Stimulated activated naive B cell treated with anti-CD40 and anti-IgM and Interleukin-4, amounts not matched to agents 10 μg/mL and 1 μg/mL and 100 μg/mL, for 72 hours (primary cell): ENCODE data around the gene LHFPL3.

Source experiments
- ATAC-seq, 2 donors: fragments of 150-1000 bp; cut with Tn5 transposase; replicated peaks; 2 replicates each; pipeline ENCODE4 v1.10.0; 2021; ENCODE audit warnings: moderate library complexity in 1 of 2
- DNase-seq: peaks from one replicate; pipeline ENCODE4 v3.0.0; 2021
- H3K27ac Mint-ChIP-seq: one replicate; pipeline ENCODE4 v1.8.0; 2022; ENCODE audit warnings: mild to moderate bottlenecking, mixed read lengths
- H3K27me3 Mint-ChIP-seq, 2 donors: one replicate each; pipeline ENCODE4 v1.8.0; 2022; ENCODE audit warnings: mixed read lengths in 2 of 2
- H3K36me3 Mint-ChIP-seq, 2 donors: one replicate each; pipeline ENCODE4 v1.8.0; 2022; ENCODE audit warnings: mixed read lengths in 2 of 2, mild to moderate bottlenecking in 1 of 2
- H3K4me1 Mint-ChIP-seq, 2 donors: one replicate each; pipeline ENCODE4 v1.8.0; 2022; ENCODE audit warnings: mixed read lengths in 2 of 2, mild to moderate bottlenecking in 1 of 2
- H3K4me3 Mint-ChIP-seq, 2 donors: one replicate each; pipeline ENCODE4 v1.8.0; 2022; ENCODE audit warnings: mild to moderate bottlenecking in 2 of 2, mixed read lengths in 2 of 2, moderate library complexity in 1 of 2
- H3K9me3 Mint-ChIP-seq, 2 donors: one replicate each; pipeline ENCODE4 v1.8.0; 2022; ENCODE audit warnings: mixed read lengths in 2 of 2, mild to moderate bottlenecking in 1 of 2

LHFPL3 gene

GRCh38 chr7:104862719-104863118 is 534.3 kb downstream of the LHFPL3 start:
- Mint-ChIP-seq H3K27ac (no peak overlapping the region), H3K9me3 (peaks cover 3 to 4% of the 10 kb centered on the region in 2 donors), H3K4me1 (peaks cover 9 to 10% of the 10 kb centered on the region in 2 donors), H3K4me3 (no peak overlapping the region), H3K27me3 (peaks cover 29 to 30% of the 10 kb centered on the region in 2 donors), H3K36me3 (peaks cover 0 to 9% of the 10 kb centered on the region in 2 donors)
- no peak for DNase-seq
- ATAC-seq: no peak

- Mint-ChIP-seq H3K4me1 (no peaks in the 10 kb centered on the region), H3K27ac (no peak overlapping the region), H3K4me3 (no peak overlapping the region), H3K9me3 (no peaks in the 10 kb centered on the region), H3K27me3 (peaks cover 5 to 7% of the 10 kb centered on the region in 2 donors), H3K36me3 (no peaks in the 10 kb centered on the region)
- ATAC-seq: no peak
- no peak for DNase-seq
Measured at GRCh38 chr7:104873401-104873800, 545.0 kb downstream of the LHFPL3 start.

GRCh38 chr7:104878577-104878976 is 550.2 kb downstream of the LHFPL3 start:
- Mint-ChIP-seq H3K9me3 (peaks cover 0 to 2% of the 10 kb centered on the region in 2 donors), H3K27ac (no peak overlapping the region), H3K27me3 (peaks cover 3 to 9% of the 10 kb centered on the region in 2 donors), H3K4me3 (no peak overlapping the region), H3K36me3 (no peaks in the 10 kb centered on the region), H3K4me1 (peaks cover 4% of the 10 kb centered on the region in 2 donors)
- ATAC-seq (no peak), DNase-seq (no peak)

GRCh38 chr7:104883248-104883717 is 554.9 kb downstream of the LHFPL3 start:
- peaks cover 0 to 2% of the 10 kb centered on the region in 2 donors for H3K9me3 Mint-ChIP-seq
- peaks cover 8 to 12% of the 10 kb centered on the region in 2 donors for H3K4me1 Mint-ChIP-seq
- H3K36me3 Mint-ChIP-seq: no peaks in the 10 kb centered on the region
- H3K4me3 Mint-ChIP-seq: no peak overlapping the region
- no peak for DNase-seq
- H3K27ac Mint-ChIP-seq: no peak overlapping the region
- H3K27me3 Mint-ChIP-seq: peaks cover 5 to 10% of the 10 kb centered on the region in 2 donors
- ATAC-seq: peak; percentile 11 to 20

GRCh38 chr7:104883718-104884452 is 555.5 kb downstream of the LHFPL3 start:
- Mint-ChIP-seq H3K36me3 (no peaks in the 10 kb centered on the region), H3K27ac (no peak overlapping the region), H3K4me1 (peaks cover 7 to 12% of the 10 kb centered on the region in 2 donors), H3K4me3 (peak overlapping the region in 1 of 2 donors; percentile 22), H3K27me3 (peaks cover 0 to 10% of the 10 kb centered on the region in 2 donors), H3K9me3 (peaks cover 0 to 2% of the 10 kb centered on the region in 2 donors)
- ATAC-seq (peak; percentile 88 to 89), DNase-seq (peak; percentile 47)

GRCh38 chr7:104886651-104887050 is 558.2 kb downstream of the LHFPL3 start:
- Mint-ChIP-seq H3K9me3 (no peaks in the 10 kb centered on the region), H3K36me3 (no peaks in the 10 kb centered on the region), H3K4me3 (no peak overlapping the region), H3K4me1 (peaks cover 7 to 12% of the 10 kb centered on the region in 2 donors), H3K27me3 (peaks cover 0 to 10% of the 10 kb centered on the region in 2 donors), H3K27ac (no peak overlapping the region)
- ATAC-seq: no peak
- DNase-seq: no peak

- ATAC-seq: no peak
- DNase-seq: no peak
- peaks cover 1 to 3% of the 10 kb centered on the region in 2 donors for H3K4me1 Mint-ChIP-seq
- H3K4me3 Mint-ChIP-seq: no peak overlapping the region
- H3K9me3 Mint-ChIP-seq: no peaks in the 10 kb centered on the region
- H3K27ac Mint-ChIP-seq: no peak overlapping the region
- H3K27me3 Mint-ChIP-seq: peaks cover 0 to 9% of the 10 kb centered on the region in 2 donors
- no peaks in the 10 kb centered on the region for H3K36me3 Mint-ChIP-seq
Measured at GRCh38 chr7:104890216-104890615, 561.8 kb downstream of the LHFPL3 start.

- Mint-ChIP-seq H3K27me3 (no peaks in the 10 kb centered on the region), H3K9me3 (no peaks in the 10 kb centered on the region), H3K4me1 (peaks cover 4 to 14% of the 10 kb centered on the region in 2 donors), H3K27ac (no peak overlapping the region), H3K4me3 (no peak overlapping the region), H3K36me3 (no peaks in the 10 kb centered on the region)
- ATAC-seq: no peak
- DNase-seq: no peak
Measured at GRCh38 chr7:104891949-104892348, 563.5 kb downstream of the LHFPL3 start.

GRCh38 chr7:104894314-104894713 is 565.9 kb downstream of the LHFPL3 start:
- H3K9me3 Mint-ChIP-seq: no peaks in the 10 kb centered on the region
- H3K36me3 Mint-ChIP-seq: no peaks in the 10 kb centered on the region
- H3K4me3 Mint-ChIP-seq: no peak overlapping the region
- ATAC-seq: no peak
- H3K27ac Mint-ChIP-seq: no peak overlapping the region
- H3K4me1 Mint-ChIP-seq: peaks cover 8 to 21% of the 10 kb centered on the region in 2 donors
- peaks cover 0 to 3% of the 10 kb centered on the region in 2 donors for H3K27me3 Mint-ChIP-seq
- DNase-seq: no peak

- DNase-seq (no peak), ATAC-seq (no peak)
- Mint-ChIP-seq H3K36me3 (no peaks in the 10 kb centered on the region), H3K9me3 (no peaks in the 10 kb centered on the region), H3K4me1 (peaks cover 8 to 21% of the 10 kb centered on the region in 2 donors), H3K4me3 (no peak overlapping the region), H3K27me3 (peaks cover 0 to 3% of the 10 kb centered on the region in 2 donors), H3K27ac (no peak overlapping the region)
Measured at GRCh38 chr7:104894726-104895521, 566.5 kb downstream of the LHFPL3 start.

GRCh38 chr7:104895522-104896236 is 567.3 kb downstream of the LHFPL3 start:
- no peak for DNase-seq
- Mint-ChIP-seq H3K27ac (no peak overlapping the region), H3K4me1 (peaks cover 8 to 21% of the 10 kb centered on the region in 2 donors), H3K36me3 (no peaks in the 10 kb centered on the region), H3K9me3 (no peaks in the 10 kb centered on the region), H3K4me3 (no peak overlapping the region), H3K27me3 (peaks cover 0 to 3% of the 10 kb centered on the region in 2 donors)
- ATAC-seq: peak in 1 of 2 donors; percentile 42

GRCh38 chr7:104898434-104898833 is 570.0 kb downstream of the LHFPL3 start:
- H3K9me3 Mint-ChIP-seq: no peaks in the 10 kb centered on the region
- no peak overlapping the region for H3K4me3 Mint-ChIP-seq
- H3K27me3 Mint-ChIP-seq: peaks cover 0 to 10% of the 10 kb centered on the region in 2 donors
- DNase-seq: no peak
- peaks cover 8 to 21% of the 10 kb centered on the region in 2 donors for H3K4me1 Mint-ChIP-seq
- no peak overlapping the region for H3K27ac Mint-ChIP-seq
- H3K36me3 Mint-ChIP-seq: no peaks in the 10 kb centered on the region
- no peak for ATAC-seq

GRCh38 chr7:104900525-104901239 is 572.3 kb downstream of the LHFPL3 start:
- peaks cover 0 to 10% of the 10 kb centered on the region in 2 donors for H3K27me3 Mint-ChIP-seq
- no peak overlapping the region for H3K4me3 Mint-ChIP-seq
- H3K36me3 Mint-ChIP-seq: no peaks in the 10 kb centered on the region
- ATAC-seq (no peak), DNase-seq (no peak)
- H3K27ac Mint-ChIP-seq: no peak overlapping the region
- peaks cover 4 to 14% of the 10 kb centered on the region in 2 donors for H3K4me1 Mint-ChIP-seq
- H3K9me3 Mint-ChIP-seq: no peaks in the 10 kb centered on the region
